Esophagus squamous epithelium (tissue), 4 donors: ENCODE measurements around the gene CNOT2.

Experiments used
- POLR2A ChIP-seq, 4 donors: fragments of 450-650 bp; IDR thresholded peaks; one replicate each; pipeline ENCODE4 v1.6.1; 2017; ENCODE audit warnings: antibody characterized with exemption in 4 of 4, mild to moderate bottlenecking in 4 of 4, moderate library complexity in 3 of 4
- TF ChIP-seq, protein P1 (sequence below), 6 experiments: fragments of 450-650 bp in 4 of 6; fragments of 200-600 bp in 2 of 6; sonication (generic) in 2 of 6; IDR thresholded peaks; one replicate each; pipeline ENCODE4 v1.5.1; 2016 to 2019; ENCODE audit warnings: antibody characterized with exemption in 6 of 6, mild to moderate bottlenecking in 4 of 6, moderate library complexity in 4 of 6

GRCh38 chr12:70194076-70194475 lies 49.2 kb upstream of the CNOT2 start:
- TF ChIP-seq, protein P1, sequence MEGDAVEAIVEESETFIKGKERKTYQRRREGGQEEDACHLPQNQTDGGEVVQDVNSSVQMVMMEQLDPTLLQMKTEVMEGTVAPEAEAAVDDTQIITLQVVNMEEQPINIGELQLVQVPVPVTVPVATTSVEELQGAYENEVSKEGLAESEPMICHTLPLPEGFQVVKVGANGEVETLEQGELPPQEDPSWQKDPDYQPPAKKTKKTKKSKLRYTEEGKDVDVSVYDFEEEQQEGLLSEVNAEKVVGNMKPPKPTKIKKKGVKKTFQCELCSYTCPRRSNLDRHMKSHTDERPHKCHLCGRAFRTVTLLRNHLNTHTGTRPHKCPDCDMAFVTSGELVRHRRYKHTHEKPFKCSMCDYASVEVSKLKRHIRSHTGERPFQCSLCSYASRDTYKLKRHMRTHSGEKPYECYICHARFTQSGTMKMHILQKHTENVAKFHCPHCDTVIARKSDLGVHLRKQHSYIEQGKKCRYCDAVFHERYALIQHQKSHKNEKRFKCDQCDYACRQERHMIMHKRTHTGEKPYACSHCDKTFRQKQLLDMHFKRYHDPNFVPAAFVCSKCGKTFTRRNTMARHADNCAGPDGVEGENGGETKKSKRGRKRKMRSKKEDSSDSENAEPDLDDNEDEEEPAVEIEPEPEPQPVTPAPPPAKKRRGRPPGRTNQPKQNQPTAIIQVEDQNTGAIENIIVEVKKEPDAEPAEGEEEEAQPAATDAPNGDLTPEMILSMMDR (IDR thresholded peaks at IDR 0.05), result no peak
- TF ChIP-seq POLR2A (IDR thresholded peaks at IDR 0.05), result no peak
